GM18520 (cell line): ENCODE results near the gene PEPD.

ENCODE experiments used
- ATAC-seq: cut with Tn5 transposase; IDR thresholded peaks from one replicate; pipeline ENCODE4 v1.9.1; 2021; ENCODE audit not compliant: unreplicated experiment

PEPD gene

GRCh38 chr19:33547676-33548075 lies 26.1 kb upstream of the PEPD start:
- ATAC-seq = no peak

GRCh38 chr19:33546656-33547055 lies 25.1 kb upstream of the PEPD start:
- no peak for ATAC-seq

GRCh38 chr19:33545217-33545981 lies 23.8 kb upstream of the PEPD start:
- no peak for ATAC-seq

- no peak for ATAC-seq
Measured at GRCh38 chr19:33535226-33535625, 13.6 kb upstream of the PEPD start.

- no peak for ATAC-seq
Measured at GRCh38 chr19:33532859-33533460, 11.4 kb upstream of the PEPD start.

- ATAC-seq = no peak
Measured at GRCh38 chr19:33530842-33531241, 9.3 kb upstream of the PEPD start.

GRCh38 chr19:33530296-33530695 lies 8.7 kb upstream of the PEPD start:
- no peak for ATAC-seq

- no peak for ATAC-seq
Measured at GRCh38 chr19:33529094-33529676, 7.6 kb upstream of the PEPD start.

- no peak for ATAC-seq
Measured at GRCh38 chr19:33528404-33528803, 6.8 kb upstream of the PEPD start.

- ATAC-seq = no peak
Measured at GRCh38 chr19:33527125-33527524, 5.5 kb upstream of the PEPD start.

GRCh38 chr19:33524024-33524664 lies 2.6 kb upstream of the PEPD start:
- no peak for ATAC-seq

- no peak for ATAC-seq
Measured at GRCh38 chr19:33523167-33523566, 1.6 kb upstream of the PEPD start.

GRCh38 chr19:33522371-33522662 lies 726 bp upstream of the PEPD start:
- no peak for ATAC-seq

GRCh38 chr19:33520844-33521479 lies 629 bp downstream of the PEPD start:
- ATAC-seq = no peak

GRCh38 chr19:33520048-33520643 lies 1.4 kb downstream of the PEPD start:
- no peak for ATAC-seq

GRCh38 chr19:33519416-33519815 lies 2.2 kb downstream of the PEPD start:
- ATAC-seq = no peak

- ATAC-seq = no peak
Measured at GRCh38 chr19:33518541-33518940, 3.0 kb downstream of the PEPD start.

- no peak for ATAC-seq
Measured at GRCh38 chr19:33517922-33518321, 3.7 kb downstream of the PEPD start.

- ATAC-seq = no peak
Measured at GRCh38 chr19:33515921-33516320, 5.7 kb downstream of the PEPD start.

GRCh38 chr19:33514885-33515551 lies 6.6 kb downstream of the PEPD start:
- no peak for ATAC-seq

GRCh38 chr19:33513424-33513823 lies 8.2 kb downstream of the PEPD start:
- ATAC-seq = no peak
